Vagina (tissue), 2 donors: ENCODE data around the gene NCF4.

ENCODE experiments used
- POLR2AphosphoS5 ChIP-seq, 2 donors: sonication (generic); formaldehyde crosslinking; IDR thresholded peaks; one replicate each; pipeline ENCODE4 v1.9.0; 2017; ENCODE audit warnings: antibody characterized with exemption in 2 of 2, mild to moderate bottlenecking in 2 of 2, low read depth in 1 of 2; ENCODE audit not compliant: insufficient read depth in 1 of 2
- TF ChIP-seq, protein P1 (sequence below), 3 experiments: fragments of 450-650 bp in 2 of 3; fragments of 200-600 bp in 1 of 3; sonication (generic) in 1 of 3; IDR thresholded peaks; one replicate each; pipeline ENCODE4 v1.5.1; 2017 to 2019; ENCODE audit warnings: antibody characterized with exemption in 3 of 3, mild to moderate bottlenecking in 2 of 3, moderate library complexity in 2 of 3

DNA sequence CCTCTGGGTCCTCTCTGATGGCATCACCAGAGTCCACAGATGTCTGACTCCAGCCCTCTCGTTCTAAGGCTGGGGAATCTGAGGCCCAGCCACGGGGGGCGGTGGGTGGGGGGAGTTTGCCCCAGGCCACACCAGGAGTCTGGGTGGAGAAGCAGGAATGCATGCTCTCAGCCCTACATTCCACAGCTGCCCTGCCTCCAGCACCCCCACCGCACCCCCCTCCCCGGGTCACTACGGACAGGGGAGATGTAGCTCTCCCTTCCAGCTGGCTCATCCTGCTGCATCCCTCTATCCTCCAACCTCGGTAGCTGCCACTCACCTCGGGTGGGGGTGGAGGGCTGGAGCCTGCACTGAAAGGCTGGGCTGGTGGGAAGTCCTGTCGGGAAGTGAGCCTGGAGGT is 41.7 kb upstream of the NCF4 start:
- TF ChIP-seq POLR2AphosphoS5 (IDR thresholded peaks at IDR 0.05; ENCODE audit: insufficient read depth in 1 of 2, low read depth in 1 of 2), result no peak
- TF ChIP-seq, protein P1, sequence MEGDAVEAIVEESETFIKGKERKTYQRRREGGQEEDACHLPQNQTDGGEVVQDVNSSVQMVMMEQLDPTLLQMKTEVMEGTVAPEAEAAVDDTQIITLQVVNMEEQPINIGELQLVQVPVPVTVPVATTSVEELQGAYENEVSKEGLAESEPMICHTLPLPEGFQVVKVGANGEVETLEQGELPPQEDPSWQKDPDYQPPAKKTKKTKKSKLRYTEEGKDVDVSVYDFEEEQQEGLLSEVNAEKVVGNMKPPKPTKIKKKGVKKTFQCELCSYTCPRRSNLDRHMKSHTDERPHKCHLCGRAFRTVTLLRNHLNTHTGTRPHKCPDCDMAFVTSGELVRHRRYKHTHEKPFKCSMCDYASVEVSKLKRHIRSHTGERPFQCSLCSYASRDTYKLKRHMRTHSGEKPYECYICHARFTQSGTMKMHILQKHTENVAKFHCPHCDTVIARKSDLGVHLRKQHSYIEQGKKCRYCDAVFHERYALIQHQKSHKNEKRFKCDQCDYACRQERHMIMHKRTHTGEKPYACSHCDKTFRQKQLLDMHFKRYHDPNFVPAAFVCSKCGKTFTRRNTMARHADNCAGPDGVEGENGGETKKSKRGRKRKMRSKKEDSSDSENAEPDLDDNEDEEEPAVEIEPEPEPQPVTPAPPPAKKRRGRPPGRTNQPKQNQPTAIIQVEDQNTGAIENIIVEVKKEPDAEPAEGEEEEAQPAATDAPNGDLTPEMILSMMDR (IDR thresholded peaks at IDR 0.05), result no peak
